ENCODE results near the gene PLEKHA4. TPM values are rescaled to one million over a fixed set of nuclear protein-coding genes. Genes with fewer than 3 reads are reported as not detected.

The PLEKHA4 gene
- total and polyA plus RNA-seq, 4 donors = 4.4 to 17.2 (median 6.3) TPM

- H3K4me3 ChIP-seq (ENCODE audit: low read depth in 1 of 3, low read length in 3 of 3) = peak overlapping the region; percentile 30 to 94 (median 62)
- H3K9ac ChIP-seq (ENCODE audit: low read depth in 1 of 2, low read length in 2 of 2) = peak overlapping the region; percentile 54 to 83
- peaks cover 0 to 14% (median 10%) of the 10 kb centered on the region in 4 donors for H3K36me3 ChIP-seq (ENCODE audit: control insufficient read depth in 4 of 4, insufficient read depth in 3 of 4, low read depth in 1 of 4, low read length in 3 of 4)
- H3K27ac ChIP-seq (ENCODE audit: low read depth in 1 of 2, low read length in 2 of 2) = peak overlapping the region; percentile 99 to 100
- peaks cover 1 to 30% (median 18%) of the 10 kb centered on the region in 4 donors for H3K4me1 ChIP-seq (ENCODE audit: control insufficient read depth in 4 of 4, insufficient read depth in 4 of 4, low read length in 3 of 4)
- TF ChIP-seq NR2F2 (IDR thresholded peaks at IDR 0.05) (no peak), FOXA2 (IDR thresholded peaks at IDR 0.05) (no peak), GABPA (IDR thresholded peaks at IDR 0.05 in 1 of 2, conservative IDR thresholded peaks at IDR 0.05 in 1 of 2) (no peak), ATF3 (IDR thresholded peaks at IDR 0.05) (no peak), SP1 (IDR thresholded peaks at IDR 0.05) (no peak), JUND (IDR thresholded peaks at IDR 0.05) (no peak), RXRA (IDR thresholded peaks at IDR 0.05) (no peak), FOXA1 (IDR thresholded peaks at IDR 0.05) (no peak), HNF4G (IDR thresholded peaks at IDR 0.05) (no peak), ZBTB33 (IDR thresholded peaks at IDR 0.05) (no peak), EGR1 (IDR thresholded peaks at IDR 0.05; ENCODE audit: low read depth in 2 of 2) (no peak), TAF1 (conservative IDR thresholded peaks at IDR 0.05) (no peak), REST (IDR thresholded peaks at IDR 0.05) (no peak), RAD21 (IDR thresholded peaks at IDR 0.05) (no peak)
- TF ChIP-seq, protein P1, sequence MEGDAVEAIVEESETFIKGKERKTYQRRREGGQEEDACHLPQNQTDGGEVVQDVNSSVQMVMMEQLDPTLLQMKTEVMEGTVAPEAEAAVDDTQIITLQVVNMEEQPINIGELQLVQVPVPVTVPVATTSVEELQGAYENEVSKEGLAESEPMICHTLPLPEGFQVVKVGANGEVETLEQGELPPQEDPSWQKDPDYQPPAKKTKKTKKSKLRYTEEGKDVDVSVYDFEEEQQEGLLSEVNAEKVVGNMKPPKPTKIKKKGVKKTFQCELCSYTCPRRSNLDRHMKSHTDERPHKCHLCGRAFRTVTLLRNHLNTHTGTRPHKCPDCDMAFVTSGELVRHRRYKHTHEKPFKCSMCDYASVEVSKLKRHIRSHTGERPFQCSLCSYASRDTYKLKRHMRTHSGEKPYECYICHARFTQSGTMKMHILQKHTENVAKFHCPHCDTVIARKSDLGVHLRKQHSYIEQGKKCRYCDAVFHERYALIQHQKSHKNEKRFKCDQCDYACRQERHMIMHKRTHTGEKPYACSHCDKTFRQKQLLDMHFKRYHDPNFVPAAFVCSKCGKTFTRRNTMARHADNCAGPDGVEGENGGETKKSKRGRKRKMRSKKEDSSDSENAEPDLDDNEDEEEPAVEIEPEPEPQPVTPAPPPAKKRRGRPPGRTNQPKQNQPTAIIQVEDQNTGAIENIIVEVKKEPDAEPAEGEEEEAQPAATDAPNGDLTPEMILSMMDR (IDR thresholded peaks at IDR 0.05; ENCODE audit: low read depth, low read length, missing input control) = no peak
- TF ChIP-seq, protein P2, sequence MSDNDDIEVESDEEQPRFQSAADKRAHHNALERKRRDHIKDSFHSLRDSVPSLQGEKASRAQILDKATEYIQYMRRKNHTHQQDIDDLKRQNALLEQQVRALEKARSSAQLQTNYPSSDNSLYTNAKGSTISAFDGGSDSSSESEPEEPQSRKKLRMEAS (IDR thresholded peaks at IDR 0.05) = no peak
- WGBS = 52% methylated on average over 17 of the region's 17 CpGs
- no peaks in the 10 kb centered on the region for H3K9me3 ChIP-seq (ENCODE audit: control insufficient read depth in 4 of 4, low read length in 3 of 4)
- no peaks in the 10 kb centered on the region for H3K27me3 ChIP-seq (ENCODE audit: control insufficient read depth in 4 of 4, insufficient read depth in 4 of 4, low read length in 3 of 4)
- peak; percentile 76 for DNase-seq (ENCODE audit: low spot score)
Measured at GRCh38 chr19:48874303-48875135, 6.1 kb upstream of the PLEKHA4 start.

Measured in liver (tissue), 9 donors.